Gastroesophageal sphincter (tissue), 4 donors: ENCODE results near the gene TBL3. TPM values are rescaled to one million over a fixed set of nuclear protein-coding genes. Genes with fewer than 3 reads are reported as not detected.

Experiments used
- ATAC-seq: fragments of 150-250 bp; one replicate; pipeline ENCODE4 v1.9.1; 2016; ENCODE audit warnings: mild to moderate bottlenecking, moderate library complexity
- H3K27ac ChIP-seq, 4 donors: fragments of 200-600 bp; sonication (generic) in 3 of 4; 1 replicate in 3 of 4; 2 replicates in 1 of 4; pipeline ENCODE4 v1.5.1; 2016 to 2019
- H3K27me3 ChIP-seq: fragments of 200-600 bp; sonication (generic); one replicate; pipeline ENCODE4 v1.5.1; 2019
- H3K36me3 ChIP-seq, 2 donors: fragments of 200-600 bp; sonication (generic); one replicate each; pipeline ENCODE4 v1.5.1; 2019; ENCODE audit warnings: control low read depth in 1 of 2
- H3K4me1 ChIP-seq, 3 donors: fragments of 200-600 bp; sonication (generic); 1 replicate in 2 of 3; 2 replicates in 1 of 3; pipeline ENCODE4 v1.5.1; 2016 to 2019; ENCODE audit warnings: control low read depth in 2 of 3
- H3K4me3 ChIP-seq, 2 donors: fragments of 200-600 bp; sonication (generic); one replicate each; pipeline ENCODE4 v1.5.1; 2019; ENCODE audit warnings: mild to moderate bottlenecking in 1 of 2, moderate library complexity in 1 of 2
- H3K9me3 ChIP-seq, 3 donors: fragments of 200-600 bp; sonication (generic); one replicate each; pipeline ENCODE4 v1.5.1; 2017 to 2019; ENCODE audit warnings: control low read depth in 2 of 3
- EP300 ChIP-seq: sonication (generic); formaldehyde crosslinking; IDR thresholded peaks from one replicate; pipeline ENCODE4 v1.6.1; 2017; ENCODE audit warnings: antibody characterized with exemption, mild to moderate bottlenecking
- POLR2A ChIP-seq, 2 donors: fragments of 450-650 bp; IDR thresholded peaks; one replicate each; pipeline ENCODE4 v1.6.1; 2017; ENCODE audit warnings: antibody characterized with exemption in 2 of 2, mild to moderate bottlenecking in 2 of 2, moderate library complexity in 1 of 2
- POLR2AphosphoS5 ChIP-seq: sonication (generic); formaldehyde crosslinking; IDR thresholded peaks from one replicate; pipeline ENCODE4 v1.6.1; 2017; ENCODE audit warnings: antibody characterized with exemption
- WGBS, 2 donors: methylation state at CpG; one replicate each; pipeline ENCODE4 v1.1.5; 2018; ENCODE audit warnings: low coverage in 1 of 2; 5-methylcytosine and 5-hydroxymethylcytosine counted together
- total RNA-seq, 4 donors: library from RNA; depleted of rRNA; stranded (reverse); fragments of >200 nt; gene quantifications; one replicate each; pipeline ENCODE4 v1.1.0, GENCODE V29; 2016
- TF ChIP-seq, protein P1 (sequence below), 4 experiments: fragments of 200-600 bp in 2 of 4; fragments of 450-650 bp in 2 of 4; sonication (generic) in 1 of 4; IDR thresholded peaks; one replicate each; pipeline ENCODE4 v1.5.1; 2017 to 2019; ENCODE audit warnings: antibody characterized with exemption in 4 of 4, mild to moderate bottlenecking in 2 of 4, moderate library complexity in 2 of 4

The TBL3 gene
- total RNA-seq, 4 donors from 2014 or later = 26.7 to 38.6 (median 33.2) TPM

DNA sequence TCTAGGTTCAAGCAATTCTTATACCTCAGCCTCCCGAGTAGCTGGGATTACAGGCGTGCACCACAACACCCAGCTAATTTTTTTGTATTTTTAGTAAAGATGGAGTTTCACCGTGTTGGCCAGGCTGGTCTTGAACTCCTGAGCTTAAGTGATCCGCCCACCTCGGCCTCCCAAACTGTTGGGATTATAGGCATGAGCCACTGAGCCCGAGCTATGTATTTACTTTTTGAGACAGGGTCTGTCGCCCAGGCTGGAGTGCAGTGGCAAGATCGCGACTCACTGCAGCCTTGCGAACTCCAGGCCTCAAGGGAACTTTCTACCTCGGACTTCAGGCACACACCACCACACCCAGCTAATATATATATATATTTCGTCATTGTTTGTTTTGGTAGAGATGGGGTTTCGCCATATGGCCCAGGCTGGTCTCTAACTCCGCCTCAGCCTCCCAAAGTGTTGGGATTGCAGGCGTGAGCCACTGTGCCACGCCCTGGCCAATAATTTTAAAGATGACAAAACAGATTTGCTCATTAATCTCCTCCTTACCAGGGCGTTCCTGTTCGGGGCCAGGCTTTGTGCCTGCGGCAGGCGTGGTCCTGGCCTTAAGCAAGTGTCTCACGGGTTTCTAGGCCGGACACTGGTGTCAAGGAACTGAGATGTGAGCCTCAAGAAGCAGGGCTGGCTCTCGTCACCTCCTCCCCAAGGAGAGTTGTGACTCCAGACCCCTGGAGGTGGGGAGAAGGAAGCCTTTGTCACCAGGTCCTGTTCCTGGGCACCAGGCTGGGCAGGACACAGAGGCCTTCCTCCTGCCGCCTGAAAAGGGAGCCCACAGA, 43.5 kb downstream of the TBL3 start:
- WGBS, 2 donors = 66 to 86% methylated on average over 4 to 15 of the region's 24 CpGs
- H3K4me3 ChIP-seq = no peak overlapping the region
- H3K9me3 ChIP-seq = no peaks in the 10 kb centered on the region
- H3K4me1 ChIP-seq = peaks cover 0 to 15% (median 8%) of the 10 kb centered on the region in 3 donors
- peaks cover 38% of the 10 kb centered on the region for H3K27me3 ChIP-seq
- ATAC-seq = no peak
- TF ChIP-seq, protein P1, sequence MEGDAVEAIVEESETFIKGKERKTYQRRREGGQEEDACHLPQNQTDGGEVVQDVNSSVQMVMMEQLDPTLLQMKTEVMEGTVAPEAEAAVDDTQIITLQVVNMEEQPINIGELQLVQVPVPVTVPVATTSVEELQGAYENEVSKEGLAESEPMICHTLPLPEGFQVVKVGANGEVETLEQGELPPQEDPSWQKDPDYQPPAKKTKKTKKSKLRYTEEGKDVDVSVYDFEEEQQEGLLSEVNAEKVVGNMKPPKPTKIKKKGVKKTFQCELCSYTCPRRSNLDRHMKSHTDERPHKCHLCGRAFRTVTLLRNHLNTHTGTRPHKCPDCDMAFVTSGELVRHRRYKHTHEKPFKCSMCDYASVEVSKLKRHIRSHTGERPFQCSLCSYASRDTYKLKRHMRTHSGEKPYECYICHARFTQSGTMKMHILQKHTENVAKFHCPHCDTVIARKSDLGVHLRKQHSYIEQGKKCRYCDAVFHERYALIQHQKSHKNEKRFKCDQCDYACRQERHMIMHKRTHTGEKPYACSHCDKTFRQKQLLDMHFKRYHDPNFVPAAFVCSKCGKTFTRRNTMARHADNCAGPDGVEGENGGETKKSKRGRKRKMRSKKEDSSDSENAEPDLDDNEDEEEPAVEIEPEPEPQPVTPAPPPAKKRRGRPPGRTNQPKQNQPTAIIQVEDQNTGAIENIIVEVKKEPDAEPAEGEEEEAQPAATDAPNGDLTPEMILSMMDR (IDR thresholded peaks at IDR 0.05) = no peak
- TF ChIP-seq POLR2A (IDR thresholded peaks at IDR 0.05) (no peak), EP300 (no peak), POLR2AphosphoS5 (no peak)
- H3K36me3 ChIP-seq = no peaks in the 10 kb centered on the region
- H3K27ac ChIP-seq = no peak overlapping the region

DNA sequence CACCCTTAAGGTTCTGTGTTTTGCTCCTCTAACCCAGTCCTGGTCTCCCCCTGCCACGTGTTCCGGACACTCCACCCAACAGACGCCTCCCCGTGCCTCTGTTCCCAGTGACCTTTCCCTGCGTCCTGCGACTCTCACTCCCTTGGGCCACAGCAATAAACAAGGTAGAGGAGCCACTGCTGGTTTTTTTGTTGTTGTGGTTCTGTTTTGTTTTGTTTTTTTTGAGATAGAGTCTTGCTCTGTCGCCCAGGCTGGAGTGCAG, 44.0 kb downstream of the TBL3 start:
- H3K4me1 ChIP-seq = peaks cover 0 to 16% (median 9%) of the 10 kb centered on the region in 3 donors
- no peak overlapping the region for H3K4me3 ChIP-seq
- TF ChIP-seq, protein P1 (IDR thresholded peaks at IDR 0.05) = no peak
- TF ChIP-seq POLR2A (IDR thresholded peaks at IDR 0.05) (no peak), EP300 (no peak), POLR2AphosphoS5 (no peak)
- 85 to 86% methylated on average over 7 of the region's 7 CpGs for WGBS, 2 donors
- ATAC-seq = no peak
- H3K27me3 ChIP-seq = peaks cover 44% of the 10 kb centered on the region
- H3K27ac ChIP-seq = no peak overlapping the region
- no peaks in the 10 kb centered on the region for H3K36me3 ChIP-seq
- H3K9me3 ChIP-seq = no peaks in the 10 kb centered on the region

DNA sequence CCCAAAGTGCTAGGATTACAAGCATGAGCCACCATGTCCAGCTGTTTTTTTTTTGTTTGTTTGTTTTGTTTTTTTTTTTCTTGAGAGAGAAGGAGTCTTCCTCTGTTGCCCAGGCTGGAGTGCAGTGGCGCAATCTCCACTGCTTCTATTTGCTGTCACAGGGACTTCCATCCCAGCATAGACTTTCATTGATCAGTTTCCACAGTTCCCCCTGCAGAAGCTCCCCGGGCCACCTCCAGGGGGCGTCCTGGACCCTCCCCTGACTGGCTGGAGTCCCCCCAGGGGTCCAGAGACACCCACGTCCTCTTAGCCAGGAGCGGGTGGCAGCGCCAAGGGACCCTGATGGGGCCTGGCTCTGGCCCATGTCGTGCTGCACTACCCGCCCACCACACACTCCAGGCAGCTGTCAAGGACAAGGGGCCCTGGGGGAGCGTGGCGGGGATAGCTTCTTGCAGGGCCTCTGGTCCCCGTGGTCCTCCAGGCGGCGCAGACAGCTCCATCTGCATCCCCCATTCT, 44.6 kb downstream of the TBL3 start:
- H3K4me1 ChIP-seq = peaks cover 0 to 16% (median 9%) of the 10 kb centered on the region in 3 donors
- ATAC-seq = no peak
- no peaks in the 10 kb centered on the region for H3K9me3 ChIP-seq
- TF ChIP-seq, protein P1 (IDR thresholded peaks at IDR 0.05) = peak in 2 of 4 experiments; percentile 7 to 37
- no peak for TF ChIP-seq POLR2AphosphoS5
- 0% methylated on average over 1 of the region's 13 CpGs; no CpG with 5 or more reads in 1 of the 2 donors for WGBS, 2 donors
- no peak overlapping the region for H3K27ac ChIP-seq
- peaks cover 50% of the 10 kb centered on the region for H3K27me3 ChIP-seq
- no peaks in the 10 kb centered on the region for H3K36me3 ChIP-seq
- no peak overlapping the region for H3K4me3 ChIP-seq

DNA sequence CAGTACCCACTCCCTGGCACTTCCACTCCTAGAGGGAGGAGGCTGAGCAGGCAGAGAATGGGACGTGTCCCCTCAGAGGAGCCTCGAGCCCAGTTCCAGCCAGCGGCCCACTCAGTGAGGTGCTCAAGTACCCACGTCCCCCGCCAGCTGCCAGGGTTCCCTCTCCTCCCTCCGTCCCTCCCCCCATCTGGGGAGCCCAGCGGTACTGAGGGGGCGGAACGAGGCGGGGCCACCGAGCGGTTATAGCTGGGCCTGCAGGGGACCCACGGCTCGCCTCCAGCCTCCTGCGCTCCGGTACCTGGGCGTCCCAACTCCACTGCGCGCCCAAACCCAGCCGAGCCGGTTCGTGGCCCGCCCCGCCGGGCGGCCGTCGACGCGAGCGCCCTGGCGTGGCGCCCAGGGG, 47.7 kb downstream of the TBL3 start, which contains the start of gene NPW:
Gene NPW, plus strand, starts transcription at position 268 of the 403 bp plus-strand sequence.
- WGBS, 2 donors = 7% methylated on average over 3 of the region's 33 CpGs; no CpG with 5 or more reads in 1 of the 2 donors
- peaks cover 0 to 37% (median 19%) of the 10 kb centered on the region in 3 donors for H3K4me1 ChIP-seq
- no peaks in the 10 kb centered on the region for H3K9me3 ChIP-seq
- no peak for TF ChIP-seq POLR2AphosphoS5
- TF ChIP-seq POLR2A (IDR thresholded peaks at IDR 0.05) = no peak
- TF ChIP-seq EP300 = no peak
- TF ChIP-seq, protein P1 (IDR thresholded peaks at IDR 0.05) = no peak
- peaks cover 63% of the 10 kb centered on the region for H3K27me3 ChIP-seq
- H3K36me3 ChIP-seq = no peaks in the 10 kb centered on the region
- no peak within 1 kb of the TSS for H3K27ac ChIP-seq
- no peak for ATAC-seq
- H3K4me3 ChIP-seq = peak within 1 kb of the TSS in 1 of 2 donors; percentile 16
